GM18870 (cell line): ENCODE data around the gene ABI3.
"Not testable (repeated sequence)": the region's sequence is repeated elsewhere in the genome, so short reads cannot be mapped to it uniquely, and the experiment has no call there.

Experiments
- ATAC-seq: cut with Tn5 transposase; IDR thresholded peaks from one replicate; pipeline ENCODE4 v1.9.1; 2021; ENCODE audit warnings: moderate library complexity; ENCODE audit not compliant: unreplicated experiment

ABI3 gene, protein sequence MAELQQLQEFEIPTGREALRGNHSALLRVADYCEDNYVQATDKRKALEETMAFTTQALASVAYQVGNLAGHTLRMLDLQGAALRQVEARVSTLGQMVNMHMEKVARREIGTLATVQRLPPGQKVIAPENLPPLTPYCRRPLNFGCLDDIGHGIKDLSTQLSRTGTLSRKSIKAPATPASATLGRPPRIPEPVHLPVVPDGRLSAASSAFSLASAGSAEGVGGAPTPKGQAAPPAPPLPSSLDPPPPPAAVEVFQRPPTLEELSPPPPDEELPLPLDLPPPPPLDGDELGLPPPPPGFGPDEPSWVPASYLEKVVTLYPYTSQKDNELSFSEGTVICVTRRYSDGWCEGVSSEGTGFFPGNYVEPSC

DNA sequence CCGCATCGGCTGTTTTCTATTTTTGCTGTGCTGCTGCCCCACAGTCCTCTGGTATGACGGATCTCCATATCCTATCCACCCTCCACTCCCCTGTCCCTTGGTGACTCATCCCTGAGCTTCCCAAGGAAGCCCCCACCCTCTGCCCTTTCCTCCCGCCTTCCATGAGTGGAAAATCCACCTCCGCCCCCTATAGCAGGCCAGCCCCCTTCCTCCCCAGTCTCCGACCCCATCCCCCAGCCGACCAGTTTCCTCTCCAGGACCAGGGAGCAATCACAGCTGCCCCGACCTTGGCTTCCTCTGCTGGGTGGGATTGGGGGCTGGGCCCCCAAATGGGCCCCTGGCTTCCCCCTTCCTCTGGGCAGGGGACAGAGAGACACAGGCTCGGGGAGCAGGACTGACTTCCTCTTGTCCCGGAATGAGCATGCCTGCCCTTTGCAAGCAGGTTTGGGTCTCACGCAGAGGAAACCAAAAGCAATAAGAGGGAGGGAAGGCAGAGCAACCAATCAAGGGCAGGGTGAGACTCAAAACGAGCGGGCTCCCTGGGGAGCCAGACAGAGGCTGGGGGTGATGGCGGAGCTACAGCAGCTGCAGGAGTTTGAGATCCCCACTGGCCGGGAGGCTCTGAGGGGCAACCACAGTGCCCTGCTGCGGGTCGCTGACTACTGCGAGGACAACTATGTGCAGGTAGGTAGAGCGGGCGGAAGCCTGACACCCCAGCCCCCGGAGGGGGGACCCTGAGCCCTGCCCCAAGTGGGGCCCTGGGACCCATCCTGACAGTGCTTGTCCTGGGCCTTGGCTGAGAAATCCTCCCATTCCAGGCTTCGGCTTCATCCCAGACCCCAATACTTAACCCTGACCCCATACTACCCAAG, at the start of gene ABI3, which contains the start of gene GNGT2:
ABI3 (plus strand) TSS at position 550 of the 872 bp plus-strand sequence; CDS start at position 568, 18 bp downstream.
GNGT2 (minus strand) TSS at position 417 of the 872 bp plus-strand sequence. CDS start 3,152 bp downstream, outside the sequence.
- no peak for ATAC-seq

DNA sequence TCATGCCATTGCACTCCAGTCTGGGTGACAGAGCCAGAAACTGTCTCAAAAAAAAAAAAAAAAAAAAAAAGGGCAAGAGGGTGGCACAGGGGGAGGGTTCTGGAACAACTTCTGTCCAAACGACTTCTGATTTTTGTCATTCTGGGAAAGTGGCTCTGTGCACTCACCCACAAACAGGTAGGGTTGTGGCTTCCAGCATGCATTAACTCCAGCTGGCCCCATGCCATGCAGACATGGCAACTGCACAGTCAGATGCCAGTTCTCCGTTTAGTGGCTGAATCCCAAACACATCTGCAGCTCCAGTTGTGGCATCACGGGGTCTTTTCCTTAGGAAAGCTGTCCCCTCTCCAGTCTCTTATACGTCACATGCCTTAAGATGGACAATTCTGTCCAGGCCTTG, 47.6 kb upstream of the ABI3 start:
- ATAC-seq = no peak

DNA sequence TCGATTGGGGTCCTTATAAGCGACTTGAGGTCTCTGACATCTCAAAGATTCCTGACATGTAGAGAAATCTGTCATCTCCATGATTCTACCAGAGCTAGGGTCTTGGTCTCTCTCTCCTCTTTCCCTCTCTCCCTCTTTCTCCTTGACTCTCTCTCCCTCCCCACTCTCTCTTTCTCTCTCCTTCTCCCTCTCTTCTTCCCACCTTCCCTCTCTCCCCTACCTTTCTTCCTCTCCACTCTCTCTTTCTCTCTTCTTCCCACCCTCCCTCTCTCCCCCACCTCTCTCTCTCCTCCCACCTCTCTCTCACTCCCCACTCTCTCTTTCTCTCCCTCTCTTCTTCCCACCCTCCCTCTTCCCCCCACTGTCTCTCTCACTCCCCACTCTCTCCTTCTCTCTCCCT, 45.4 kb upstream of the ABI3 start:
- ATAC-seq = no peak

- no peak for ATAC-seq
Measured at GRCh38 chr17:49168706-49169105, 41.8 kb upstream of the ABI3 start.

DNA sequence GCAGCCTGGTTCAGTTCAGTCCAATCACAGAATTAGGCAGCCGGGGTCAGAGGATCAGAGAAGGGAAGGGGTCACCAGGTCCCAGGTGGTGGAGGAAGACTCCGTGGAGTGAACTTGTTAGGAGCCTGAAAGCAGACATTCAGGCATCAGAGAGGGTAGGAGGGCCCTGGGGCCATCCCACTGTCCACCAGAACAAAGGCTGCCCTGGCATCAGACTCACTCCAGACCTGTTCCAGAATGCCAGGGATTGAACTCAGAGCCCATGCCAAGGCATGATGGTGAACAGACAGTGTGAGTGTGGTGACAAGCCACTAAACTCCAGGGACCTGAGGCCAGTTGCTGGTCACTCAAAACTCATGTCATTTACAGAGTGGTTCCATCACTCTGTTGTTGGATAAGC, 40.3 kb upstream of the ABI3 start:
- ATAC-seq = no peak

DNA sequence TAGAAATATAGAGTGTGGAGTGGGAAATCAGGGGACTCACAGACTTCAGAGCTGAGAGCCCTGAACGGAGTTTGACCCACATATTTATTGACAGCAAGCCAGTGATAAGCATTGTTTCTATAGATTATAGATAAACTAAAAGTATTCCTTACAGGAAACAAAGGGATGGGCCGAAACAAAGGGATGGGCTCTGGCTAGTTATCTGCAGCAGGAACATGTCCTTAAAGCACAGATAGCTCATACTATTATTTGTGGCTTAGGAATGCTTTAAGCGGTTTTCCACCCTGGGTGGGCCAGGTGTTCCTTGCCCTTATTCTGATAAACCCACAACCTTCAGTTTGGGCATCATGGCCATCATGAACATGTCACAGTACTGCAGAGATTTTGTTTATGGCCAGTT, 39.8 kb upstream of the ABI3 start:
- not testable (repeated sequence) for ATAC-seq

DNA sequence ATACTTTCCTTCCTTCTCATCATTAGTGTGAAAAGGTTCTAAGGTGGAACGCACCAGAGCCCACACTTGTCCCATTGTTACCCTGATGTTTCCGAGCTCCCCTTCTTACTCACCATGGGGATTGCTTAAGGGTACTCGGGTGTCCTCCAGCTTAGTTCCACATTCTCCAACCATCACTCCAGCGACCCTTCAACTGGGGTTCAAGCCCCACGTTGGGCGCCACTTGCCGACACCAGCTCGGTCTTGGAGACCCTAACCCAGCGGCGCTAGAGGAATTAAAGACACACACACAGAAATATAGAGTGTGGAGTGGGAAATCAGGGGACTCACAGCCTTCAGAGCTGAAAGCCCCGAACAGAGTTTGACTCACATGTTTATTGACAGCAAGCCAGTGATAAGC, 34.5 kb upstream of the ABI3 start:
- ATAC-seq = not testable (repeated sequence)

GRCh38 chr17:49180303-49180702, 30.2 kb upstream of the ABI3 start:
- ATAC-seq = no peak

DNA sequence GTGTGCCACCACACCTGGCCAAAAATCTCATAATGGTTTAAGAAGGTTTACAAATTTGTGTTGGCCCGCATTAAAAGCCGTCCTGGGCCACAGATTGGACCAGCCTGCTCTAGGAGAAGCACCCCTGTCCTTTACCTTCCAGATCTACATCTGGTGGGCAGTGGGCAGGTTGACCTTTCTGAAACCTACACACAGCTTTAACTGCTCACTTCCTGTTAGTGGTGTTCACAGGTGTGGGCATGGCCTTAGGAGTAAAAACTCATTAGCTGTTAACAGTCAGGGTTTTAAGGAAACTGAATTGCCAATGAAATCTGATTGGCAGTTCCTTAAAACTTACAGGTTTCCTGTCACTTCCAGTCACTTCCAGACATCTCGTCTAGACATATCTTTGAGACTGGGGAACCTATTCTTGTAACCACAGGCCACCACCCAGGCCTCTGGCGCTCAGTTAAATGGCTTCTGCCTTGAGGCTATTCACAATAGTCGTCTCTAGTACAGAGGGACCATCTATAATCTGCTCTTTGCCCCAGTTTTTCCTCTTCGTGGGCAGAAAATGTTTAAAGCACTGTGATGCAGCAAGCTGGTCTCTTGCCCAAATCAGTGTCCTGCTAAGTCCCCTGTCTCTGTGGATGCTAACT, 29.4 kb upstream of the ABI3 start:
- no peak for ATAC-seq

DNA sequence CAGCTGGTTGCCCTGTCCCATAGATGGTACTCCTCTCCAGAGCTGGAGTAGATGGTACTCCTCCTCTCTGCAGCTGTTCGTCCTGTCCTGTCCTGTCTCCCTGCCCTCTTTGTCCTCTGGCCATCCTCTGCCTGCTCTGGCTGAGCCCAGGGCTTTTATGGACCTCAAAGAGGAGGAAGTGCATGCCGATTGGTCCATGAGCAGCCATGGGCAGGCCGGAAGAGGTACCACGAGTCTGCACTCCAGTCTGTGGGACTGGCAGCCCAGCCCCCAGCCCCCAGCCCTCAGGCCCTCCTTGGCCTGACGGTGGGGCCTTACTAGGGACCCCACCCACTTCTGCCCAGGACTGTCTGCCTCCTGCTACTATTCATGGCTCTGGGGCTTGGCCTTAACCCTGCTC, 27.2 kb upstream of the ABI3 start:
- no peak for ATAC-seq

DNA sequence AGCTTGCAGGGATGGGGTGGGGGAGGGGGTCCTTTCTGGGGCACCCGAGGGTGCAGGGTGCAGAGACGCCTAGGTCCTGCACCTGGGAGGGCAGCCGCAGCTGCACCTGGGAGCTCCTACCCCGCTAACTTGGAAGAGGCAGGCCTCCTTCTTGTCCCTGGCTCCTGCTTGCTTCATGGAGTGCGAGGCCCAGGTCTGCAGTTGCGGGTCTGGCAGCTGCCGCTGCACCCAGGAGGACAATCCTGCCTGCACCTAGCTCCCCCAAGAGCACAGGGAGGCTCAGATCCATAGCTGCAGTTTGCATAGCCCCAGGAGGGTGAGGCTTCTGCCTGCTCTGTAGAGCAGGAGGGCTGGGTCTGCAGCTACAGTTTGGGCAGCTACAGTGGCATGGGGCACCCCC, 26.7 kb upstream of the ABI3 start:
- no peak for ATAC-seq

DNA sequence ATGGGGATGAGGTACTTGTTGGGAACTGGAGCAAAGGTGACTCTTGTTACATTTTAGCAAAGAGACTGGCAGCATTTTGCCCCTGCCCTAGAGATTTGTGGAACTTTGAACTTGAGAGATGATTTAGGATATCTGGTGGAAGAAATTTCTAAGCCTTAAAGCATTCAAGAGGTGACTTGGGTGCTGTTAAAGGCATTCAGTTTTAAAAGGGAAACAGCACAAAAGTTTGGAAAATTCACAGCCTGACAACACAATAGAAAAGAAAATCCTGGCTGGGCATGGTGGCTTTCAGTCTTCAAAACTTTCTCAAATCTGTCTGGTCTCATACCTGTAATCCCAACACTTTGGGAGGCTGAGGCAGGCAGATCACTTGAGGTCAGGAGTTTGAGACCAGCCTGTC, 26.0 kb upstream of the ABI3 start:
- not testable (repeated sequence) for ATAC-seq

DNA sequence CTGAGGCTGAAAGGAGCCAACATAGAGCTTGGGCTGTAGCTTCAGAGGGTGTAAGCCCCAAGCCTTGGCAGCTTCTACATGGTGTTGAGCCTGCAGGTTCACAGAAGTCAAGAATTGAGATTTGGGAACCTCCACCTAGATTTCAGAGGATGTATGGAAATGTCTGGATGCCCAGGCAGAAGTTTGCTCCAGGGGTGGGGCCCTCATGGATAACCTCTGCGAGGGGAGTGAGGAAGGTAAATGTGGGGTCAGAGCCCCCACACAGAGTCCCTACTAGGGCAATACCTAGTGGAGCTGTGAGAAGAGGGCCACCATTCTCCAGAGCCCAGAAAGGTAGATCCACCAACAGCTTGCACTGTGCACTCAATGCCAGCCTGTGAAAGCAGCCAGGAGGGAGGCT, 25.1 kb upstream of the ABI3 start:
- ATAC-seq = not testable (repeated sequence)

GRCh38 chr17:49187301-49187700, 23.2 kb upstream of the ABI3 start:
- ATAC-seq = no peak

DNA sequence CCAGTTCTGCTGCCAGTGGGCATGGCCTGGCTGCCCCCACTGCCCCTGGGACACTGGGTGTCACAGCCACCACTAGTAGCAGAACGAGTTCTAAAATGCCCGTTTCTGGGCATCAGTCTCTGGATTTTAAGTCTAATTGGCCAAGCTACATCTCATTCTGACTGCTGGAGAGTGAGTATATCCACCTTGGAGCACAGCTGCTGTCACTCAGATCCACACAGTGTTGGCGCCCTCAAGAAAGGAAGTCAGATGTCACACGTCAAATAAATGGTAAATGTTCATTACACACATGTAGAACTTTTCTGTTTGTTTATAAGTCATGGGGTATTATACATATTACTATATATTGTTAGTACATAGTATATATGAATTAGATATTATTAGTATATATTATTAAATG, 19.6 kb upstream of the ABI3 start:
- ATAC-seq = no peak

GRCh38 chr17:49191409-49191916, 19.0 kb upstream of the ABI3 start:
- ATAC-seq = peak; percentile 1

GRCh38 chr17:49191917-49192741, 18.4 kb upstream of the ABI3 start:
- peak; percentile 29 for ATAC-seq

GRCh38 chr17:49193513-49194296, 16.8 kb upstream of the ABI3 start:
- ATAC-seq = no peak

DNA sequence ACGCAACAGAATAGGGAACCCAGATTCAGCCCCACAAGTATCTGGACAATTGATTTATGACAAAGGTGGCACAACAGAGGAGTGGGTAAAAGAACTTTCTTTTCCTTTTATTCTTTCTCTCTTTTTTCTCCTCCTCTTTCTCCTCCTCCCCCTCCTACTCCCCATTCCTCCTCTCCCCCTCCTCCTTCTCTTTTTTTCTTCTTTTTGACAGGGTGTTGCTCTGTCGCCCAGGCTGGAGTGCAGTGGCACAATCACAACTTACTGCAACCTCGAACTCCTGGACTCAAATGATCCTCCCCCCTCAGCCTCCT, 16.3 kb upstream of the ABI3 start:
- ATAC-seq = no peak

- no peak for ATAC-seq
Measured at GRCh38 chr17:49195751-49196150, 14.8 kb upstream of the ABI3 start.
